Liver (tissue), 9 donors: ENCODE results near the gene OR8B8. TPM values are rescaled to one million over a fixed set of nuclear protein-coding genes. Genes with fewer than 3 reads are reported as not detected.

Source experiments
- DNase-seq: peaks from one replicate; pipeline ENCODE4 v3.0.0-alpha.2; 2017; ENCODE audit warnings: low spot score
- H3K27ac ChIP-seq, 2 donors: one replicate each; pipeline ENCODE4 v1.7.0; 2013; ENCODE audit warnings: inconsistent platforms in 2 of 2, low read length in 2 of 2, control low read depth in 1 of 2, low read depth in 1 of 2, mild to moderate bottlenecking in 1 of 2
- H3K27me3 ChIP-seq, 4 donors: one replicate each; pipeline versions ENCODE4 v1.6.1 to v1.7.0; 2013; ENCODE audit warnings: low read length in 3 of 4, inconsistent platforms in 1 of 4, mild to moderate bottlenecking in 1 of 4, moderate library complexity in 1 of 4; ENCODE audit not compliant: control insufficient read depth in 4 of 4, insufficient read depth in 4 of 4
- H3K36me3 ChIP-seq, 4 donors: one replicate each; pipeline versions ENCODE4 v1.6.1 to v1.7.0; 2013; ENCODE audit warnings: low read length in 3 of 4, mild to moderate bottlenecking in 3 of 4, low read depth in 1 of 4, moderate library complexity in 1 of 4; ENCODE audit not compliant: control insufficient read depth in 4 of 4, insufficient read depth in 3 of 4
- H3K4me1 ChIP-seq, 4 donors: one replicate each; pipeline versions ENCODE4 v1.6.1 to v1.7.0; 2013; ENCODE audit warnings: low read length in 3 of 4, mild to moderate bottlenecking in 3 of 4, moderate library complexity in 1 of 4; ENCODE audit not compliant: control insufficient read depth in 4 of 4, insufficient read depth in 4 of 4
- H3K4me3 ChIP-seq, 3 donors: one replicate each; pipeline versions ENCODE4 v1.6.1 to v1.7.0; 2013; ENCODE audit warnings: low read length in 3 of 3, control low read depth in 1 of 3, low read depth in 1 of 3, mild to moderate bottlenecking in 1 of 3
- H3K9ac ChIP-seq, 2 donors: one replicate each; pipeline ENCODE4 v1.7.0; 2013; ENCODE audit warnings: low read length in 2 of 2, mild to moderate bottlenecking in 2 of 2, moderate library complexity in 2 of 2, control low read depth in 1 of 2, low read depth in 1 of 2
- H3K9me3 ChIP-seq, 4 donors: one replicate each; pipeline versions ENCODE4 v1.6.1 to v1.7.0; 2013; ENCODE audit warnings: low read length in 3 of 4; ENCODE audit not compliant: control insufficient read depth in 4 of 4
- ATF3 ChIP-seq: IDR thresholded peaks from 2 replicates; pipeline ENCODE4 v1.6.1; 2016; ENCODE audit warnings: antibody characterized with exemption
- EGR1 ChIP-seq, 2 donors: IDR thresholded peaks; 2 replicates each; pipeline ENCODE4 v1.6.1; 2016 to 2018; ENCODE audit warnings: antibody characterized with exemption in 2 of 2, low read depth in 2 of 2
- FOXA1 ChIP-seq: IDR thresholded peaks from 2 replicates; pipeline ENCODE4 v1.6.1; 2016; ENCODE audit warnings: antibody characterized with exemption
- FOXA2 ChIP-seq: IDR thresholded peaks from 2 replicates; pipeline ENCODE4 v1.6.1; 2016; ENCODE audit warnings: antibody characterized with exemption
- GABPA ChIP-seq, 2 donors: IDR thresholded peaks in 1 of 2; conservative IDR thresholded peaks in 1 of 2; 2 replicates each; pipeline ENCODE4 v1.6.1; 2016; ENCODE audit warnings: antibody characterized with exemption in 2 of 2, mild to moderate bottlenecking in 1 of 2, moderate library complexity in 1 of 2
- HNF4A ChIP-seq, 2 donors: conservative IDR thresholded peaks; 2 replicates each; pipeline ENCODE4 v1.6.1; 2016; ENCODE audit warnings: antibody characterized with exemption in 2 of 2, mild to moderate bottlenecking in 2 of 2
- HNF4G ChIP-seq: IDR thresholded peaks from 2 replicates; pipeline ENCODE4 v1.6.1; 2016; ENCODE audit warnings: antibody characterized with exemption
- MAX ChIP-seq: IDR thresholded peaks from 2 replicates; pipeline ENCODE4 v1.6.1; 2016; ENCODE audit warnings: antibody characterized with exemption
- NR2F2 ChIP-seq: IDR thresholded peaks from 2 replicates; pipeline ENCODE4 v1.6.1; 2016; ENCODE audit warnings: antibody characterized with exemption
- RAD21 ChIP-seq, 2 donors: IDR thresholded peaks; 2 replicates each; pipeline ENCODE4 v1.6.1; 2016; ENCODE audit warnings: antibody characterized with exemption in 2 of 2, mild to moderate bottlenecking in 2 of 2
- REST ChIP-seq: IDR thresholded peaks from 2 replicates; pipeline ENCODE4 v1.6.1; 2016; ENCODE audit warnings: antibody characterized with exemption, mild to moderate bottlenecking
- RXRA ChIP-seq, 2 donors: IDR thresholded peaks; 2 replicates each; pipeline ENCODE4 v1.6.1; 2017 to 2018; ENCODE audit warnings: antibody characterized with exemption in 2 of 2, mild to moderate bottlenecking in 1 of 2
- SP1 ChIP-seq: IDR thresholded peaks from 2 replicates; pipeline ENCODE4 v1.6.1; 2018; ENCODE audit warnings: antibody characterized with exemption, mild to moderate bottlenecking
- TAF1 ChIP-seq: conservative IDR thresholded peaks from 2 replicates; pipeline ENCODE4 v1.6.1; 2016; ENCODE audit warnings: antibody characterized with exemption, mild to moderate bottlenecking
- YY1 ChIP-seq: IDR thresholded peaks from 2 replicates; pipeline ENCODE4 v1.6.1; 2016; ENCODE audit warnings: antibody characterized with exemption, mild to moderate bottlenecking
- ZBTB33 ChIP-seq: IDR thresholded peaks from 2 replicates; pipeline ENCODE4 v1.6.1; 2016; ENCODE audit warnings: antibody characterized with exemption
- WGBS: extraction: QIAGEN DNeasy Blood & Tissue Kit; methylation state at CpG from one replicate; pipeline ENCODE4 v1.1.7; 2013; 5-methylcytosine and 5-hydroxymethylcytosine counted together
- polyA plus RNA-seq, 2 donors: library from polyadenylated mRNA; stranded (reverse) in 1 of 2; unstranded in 1 of 2; fragments of 200-250 nt in 1 of 2; fragments of >200 nt in 1 of 2; fragmentation: Nextera tagmentation in 1 of 2; extraction: Ambion mirVana in 1 of 2; gene quantifications; one replicate each; pipeline versions ENCODE4 v1.2.1 to v1.2.3, GENCODE V29; 2013 to 2015
- total RNA-seq, 2 donors: library from RNA; depleted of rRNA; stranded (reverse); fragments of >200 nt; gene quantifications; one replicate each; pipeline ENCODE4 v1.2.3, GENCODE V29; 2014
- donor health status: healthy.
- donor health status: healthy.
- donor health status: healthy.
- donor health status: healthy.
- donor health status: healthy.

OR8B8 gene
- total and polyA plus RNA-seq, 4 donors = not detected

- Histone ChIP-seq H3K27me3 (peaks cover 0 to 5% (median 2%) of the 10 kb centered on the region in 4 donors), H3K27ac (no peak within 1 kb of the TSS), H3K9ac (no peak within 1 kb of the TSS), H3K36me3 (no peaks in the 10 kb centered on the region), H3K4me3 (no peak within 1 kb of the TSS), H3K9me3 (peaks cover 0 to 2% (median 0%) of the 10 kb centered on the region in 4 donors), H3K4me1 (no peaks in the 10 kb centered on the region)
- TF ChIP-seq REST = no peak
- no peak for TF ChIP-seq RAD21 (IDR thresholded peaks at IDR 0.05)
- no peak for TF ChIP-seq FOXA2
- no peak for TF ChIP-seq GABPA (IDR thresholded peaks at IDR 0.05 in 1 of 2, conservative IDR thresholded peaks at IDR 0.05 in 1 of 2)
- TF ChIP-seq RXRA (IDR thresholded peaks at IDR 0.05) = no peak
- no peak for TF ChIP-seq NR2F2
- no peak for TF ChIP-seq MAX
- no peak for TF ChIP-seq SP1
- TF ChIP-seq YY1 = no peak
- TF ChIP-seq HNF4G = no peak
- no peak for TF ChIP-seq EGR1 (IDR thresholded peaks at IDR 0.05; ENCODE audit: low read depth in 2 of 2)
- no peak for TF ChIP-seq HNF4A (conservative IDR thresholded peaks at IDR 0.05)
- TF ChIP-seq TAF1 = no peak
- WGBS = 90% methylated on average over 2 of the region's 2 CpGs
- no peak for DNase-seq
These were observed 21.0 kb downstream of the OR8B8 start, which contains the start of gene OR8B4 for GRCh38 chr11:124424384-124424921. Gene OR8B4 (minus strand): TSS chr11:124424871. CDS start chr11:124424871, 0 bp downstream.

GRCh38 chr11:124421043-124421442, 24.5 kb downstream of the OR8B8 start:
- Histone ChIP-seq H3K9ac (no peak overlapping the region), H3K27ac (no peak overlapping the region), H3K36me3 (no peaks in the 10 kb centered on the region), H3K27me3 (peaks cover 0 to 8% (median 2%) of the 10 kb centered on the region in 4 donors), H3K4me3 (no peak overlapping the region), H3K4me1 (no peaks in the 10 kb centered on the region), H3K9me3 (no peaks in the 10 kb centered on the region)
- TF ChIP-seq RAD21 (IDR thresholded peaks at IDR 0.05) (no peak), NR2F2 (no peak), MAX (no peak), ATF3 (no peak), HNF4A (conservative IDR thresholded peaks at IDR 0.05) (no peak), RXRA (IDR thresholded peaks at IDR 0.05) (no peak), HNF4G (no peak), YY1 (no peak), GABPA (IDR thresholded peaks at IDR 0.05 in 1 of 2, conservative IDR thresholded peaks at IDR 0.05 in 1 of 2) (no peak), EGR1 (IDR thresholded peaks at IDR 0.05; ENCODE audit: low read depth in 2 of 2) (no peak), REST (no peak), SP1 (no peak), ZBTB33 (no peak), FOXA1 (no peak)
- DNase-seq = no peak
- 80% methylated on average over 4 of the region's 4 CpGs for WGBS
